GM21447 (cell line): ENCODE measurements around the gene QKI.

Source experiments
- ATAC-seq: cut with Tn5 transposase; IDR thresholded peaks from one replicate; pipeline ENCODE4 v1.9.1; 2021; ENCODE audit not compliant: unreplicated experiment

Gene QKI

DNA sequence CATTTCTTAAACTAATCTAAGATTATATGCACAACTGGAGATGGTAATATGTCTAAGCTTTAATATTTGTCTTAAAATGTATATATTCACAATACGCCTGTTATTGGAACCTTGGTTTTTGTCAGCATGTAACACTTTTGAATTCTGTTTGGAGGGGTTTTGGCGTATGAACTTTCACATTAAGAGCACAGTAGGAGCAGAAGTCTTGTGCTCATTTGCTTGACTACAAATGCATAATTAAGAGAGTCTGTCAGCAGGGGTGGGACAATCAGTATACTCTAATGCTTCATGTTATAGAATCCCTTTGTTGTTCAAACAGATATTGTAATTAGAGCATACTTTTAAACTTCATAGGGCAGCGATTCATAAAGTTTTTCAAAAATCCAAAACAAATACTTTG, 112.8 kb downstream of the QKI start:
- ATAC-seq, result no peak

DNA sequence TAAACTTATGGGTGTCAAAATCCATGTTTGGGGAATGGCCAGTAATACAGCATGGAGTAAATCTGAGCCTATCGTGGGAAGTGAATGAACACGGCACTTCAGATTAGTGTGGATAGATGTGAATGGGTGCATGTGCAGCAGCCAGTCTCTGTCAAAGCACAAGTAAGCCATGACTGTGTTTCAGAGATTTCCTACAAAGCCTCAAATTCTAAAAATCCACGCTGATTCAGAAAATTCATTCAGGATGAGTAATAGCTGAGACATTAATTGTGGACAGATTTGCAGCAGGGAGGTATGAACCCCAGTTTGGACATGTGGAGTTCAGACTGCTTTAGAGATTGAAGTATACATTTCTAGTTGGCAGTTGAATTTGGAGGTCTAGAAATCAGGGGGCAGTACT, 115.1 kb downstream of the QKI start:
- no peak for ATAC-seq

DNA sequence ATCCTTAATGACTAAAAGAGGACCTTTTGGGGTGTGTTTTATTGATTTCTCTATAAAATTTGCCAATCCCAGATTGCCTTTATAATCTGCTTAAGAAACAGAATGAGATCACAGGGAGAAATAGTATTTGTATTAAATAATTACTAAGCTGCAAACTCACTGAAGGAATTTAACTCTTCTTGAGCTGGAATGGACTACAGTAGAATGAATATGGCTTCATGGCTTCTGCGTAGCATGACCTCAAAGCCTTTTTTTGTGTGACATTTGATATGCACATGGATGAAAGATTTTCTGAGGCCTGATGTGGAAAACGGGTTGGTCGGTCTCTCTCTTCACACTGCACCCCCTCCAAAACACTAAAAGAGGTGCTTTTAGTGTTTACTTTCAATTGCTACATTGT, 115.9 kb downstream of the QKI start:
- ATAC-seq, result no peak

DNA sequence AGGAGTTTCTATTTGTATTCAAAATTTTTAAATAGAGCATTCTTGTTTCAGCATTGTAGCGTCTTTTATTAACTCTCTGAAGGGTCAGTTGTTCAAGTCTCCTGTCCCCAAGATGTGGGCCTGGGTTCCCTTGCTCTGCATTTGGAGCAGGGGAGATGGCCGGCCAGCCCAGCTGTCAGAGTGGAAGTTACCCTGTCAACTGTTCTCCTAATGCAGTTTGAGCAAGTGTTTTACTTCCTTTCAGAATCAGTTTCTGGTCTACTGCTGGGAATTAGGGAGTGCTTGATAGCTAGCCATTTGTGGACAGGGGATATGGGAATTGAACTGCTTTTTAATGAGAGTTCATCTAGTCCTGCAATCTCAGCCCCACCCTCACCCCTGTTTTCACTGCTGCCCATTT, 116.6 kb downstream of the QKI start:
- no peak for ATAC-seq

DNA sequence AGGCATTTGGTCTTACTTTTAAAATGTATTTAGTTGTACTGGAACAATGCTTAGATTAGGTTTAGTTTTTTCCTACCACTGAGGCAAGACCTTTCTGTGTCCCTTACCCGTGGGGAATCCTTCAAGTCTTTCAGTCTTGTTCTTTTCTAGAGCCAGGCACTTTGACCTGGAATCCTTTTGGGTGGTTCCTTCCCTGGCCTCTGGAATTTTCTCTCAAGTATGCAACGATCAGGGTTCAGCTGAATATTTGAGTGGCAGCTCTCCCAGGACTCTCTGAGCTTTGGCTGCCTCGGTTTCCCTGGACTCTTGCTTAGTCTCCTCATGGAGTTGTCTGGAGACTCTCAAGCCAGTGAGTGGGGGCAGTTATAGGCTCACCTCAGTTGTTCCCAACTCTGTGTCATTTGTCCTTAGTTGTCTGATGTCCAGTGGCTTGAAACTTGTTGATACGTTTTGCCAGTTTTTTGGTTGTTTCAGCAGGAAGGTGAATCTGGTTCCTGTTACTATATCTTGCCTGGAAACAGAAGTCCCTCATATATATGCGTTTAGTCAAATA, 118.1 kb downstream of the QKI start:
- ATAC-seq, result no peak

DNA sequence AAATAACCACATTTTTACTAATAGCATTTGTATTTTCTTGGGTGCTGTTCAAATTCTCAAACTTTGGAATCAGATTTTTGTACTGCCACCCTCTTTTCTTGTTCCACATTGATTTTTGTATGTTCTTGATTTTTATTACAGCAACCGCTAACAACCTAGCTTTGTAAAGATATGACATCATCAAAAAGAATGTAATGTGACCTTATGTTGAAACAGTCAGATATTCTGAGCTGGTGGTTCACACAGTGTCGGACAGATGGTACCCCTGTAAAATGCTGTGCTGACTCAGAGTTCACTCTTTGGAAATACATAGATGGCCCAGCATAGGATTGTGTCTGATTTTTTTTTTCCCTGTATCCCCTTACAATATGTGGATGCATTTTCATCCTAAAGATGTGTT, 118.9 kb downstream of the QKI start:
- no peak for ATAC-seq

DNA sequence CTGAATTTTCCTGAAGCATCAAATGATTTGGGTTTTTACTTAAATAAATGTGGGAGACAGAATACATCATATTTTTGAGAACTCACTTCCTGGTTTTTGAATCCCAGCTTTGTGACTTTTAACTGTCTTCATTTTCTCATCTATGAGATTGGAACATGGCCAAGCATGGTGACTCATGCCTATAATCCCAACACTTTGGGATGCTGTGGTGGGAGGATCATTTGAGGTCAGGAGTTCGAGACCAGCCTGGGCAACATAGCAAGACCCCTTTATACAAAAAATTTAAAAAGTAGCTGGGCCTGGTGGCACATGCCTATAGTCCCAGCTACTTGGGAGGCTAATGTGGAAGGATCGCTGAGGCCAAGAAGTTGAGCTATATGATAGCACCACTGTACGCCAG, 122.3 kb downstream of the QKI start:
- no peak for ATAC-seq

DNA sequence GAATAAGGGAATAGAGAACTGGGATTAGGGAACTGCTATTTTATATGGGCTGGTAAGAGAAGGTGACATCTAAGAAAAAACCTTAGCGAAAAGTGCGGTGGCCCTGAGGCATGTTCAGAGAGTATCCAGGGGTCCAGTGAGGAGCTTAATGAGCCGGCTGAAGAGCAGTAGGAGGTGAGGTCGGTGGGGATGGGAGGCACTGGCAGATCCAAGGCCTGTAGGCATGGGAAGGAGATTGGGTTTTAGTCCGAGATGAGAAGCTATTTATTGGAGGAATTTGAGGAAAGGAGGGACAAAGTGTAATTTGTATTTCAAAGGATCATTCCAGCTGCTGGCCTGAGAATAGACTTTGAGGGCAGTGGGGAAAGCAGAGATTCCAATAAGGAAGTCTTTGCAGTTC, 123.8 kb downstream of the QKI start:
- ATAC-seq, result no peak

DNA sequence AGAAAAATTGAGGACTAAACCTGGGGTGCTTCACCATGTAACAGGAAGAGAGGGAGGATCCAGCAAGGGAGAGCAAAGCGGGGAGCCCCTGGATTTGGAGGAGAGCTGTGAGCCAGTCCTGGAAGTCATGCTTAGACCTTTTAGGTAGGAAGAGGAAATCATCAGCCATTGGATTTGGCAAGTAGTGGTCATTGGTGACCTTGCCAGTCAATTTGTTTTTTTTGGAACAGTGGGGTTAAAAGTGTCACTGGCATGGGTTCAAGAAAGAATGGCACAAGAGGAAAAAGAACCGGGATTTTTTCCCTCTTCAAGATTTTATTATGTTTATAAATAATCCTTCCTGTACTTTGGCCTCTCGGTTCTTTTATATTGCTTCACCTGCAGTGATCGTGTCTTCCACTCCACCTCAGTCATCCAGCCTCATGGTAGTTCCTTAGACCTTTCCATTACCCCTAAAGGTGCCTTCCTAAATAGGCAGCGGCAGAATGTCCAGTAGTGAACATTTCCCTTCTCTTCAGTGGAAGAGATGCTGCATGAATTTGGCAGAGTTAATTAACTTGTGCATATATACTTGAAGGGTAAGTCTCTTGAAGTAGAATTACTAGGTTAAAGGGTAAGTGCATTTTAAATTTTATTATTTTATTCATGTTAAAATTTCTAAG, 124.7 kb downstream of the QKI start:
- no peak for ATAC-seq

DNA sequence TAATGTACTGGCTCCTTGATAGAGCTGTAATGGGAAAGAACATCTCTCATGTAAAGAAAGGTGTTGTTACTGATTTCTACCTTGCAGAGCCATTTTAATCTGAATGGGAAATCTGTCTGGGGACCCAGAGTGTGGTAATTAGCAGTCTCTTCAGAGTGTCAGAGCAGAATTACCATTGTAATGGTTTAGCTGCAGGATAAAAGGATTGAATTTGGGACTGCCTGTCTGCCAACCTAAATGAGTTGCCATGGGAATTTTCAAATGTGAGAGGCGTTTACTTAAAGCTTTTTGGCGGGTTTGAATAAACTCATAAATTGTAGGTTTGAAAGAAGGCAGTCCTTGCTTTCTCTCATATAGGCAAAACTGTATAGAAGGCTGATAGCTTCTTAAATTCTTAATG, 128.8 kb downstream of the QKI start:
- ATAC-seq, result no peak

DNA sequence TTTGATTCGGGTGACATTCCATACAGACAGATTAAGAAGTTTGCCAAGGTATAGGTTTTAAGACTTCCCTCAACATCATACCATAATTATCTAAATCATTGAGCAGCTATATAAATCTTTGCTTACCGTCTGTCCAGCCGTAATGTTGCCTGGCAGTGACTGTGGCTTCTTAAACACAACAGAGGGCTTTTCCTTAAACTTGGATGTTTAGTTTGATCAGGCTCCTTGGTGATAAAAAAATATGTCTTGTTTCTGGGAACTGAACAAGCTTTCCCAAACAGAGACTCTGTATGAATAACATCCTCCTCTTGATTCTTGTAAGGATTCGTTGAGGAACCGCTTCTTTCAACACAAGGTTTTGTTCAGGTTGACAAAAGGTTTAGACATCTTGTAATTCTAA, 130.9 kb downstream of the QKI start:
- no peak for ATAC-seq

DNA sequence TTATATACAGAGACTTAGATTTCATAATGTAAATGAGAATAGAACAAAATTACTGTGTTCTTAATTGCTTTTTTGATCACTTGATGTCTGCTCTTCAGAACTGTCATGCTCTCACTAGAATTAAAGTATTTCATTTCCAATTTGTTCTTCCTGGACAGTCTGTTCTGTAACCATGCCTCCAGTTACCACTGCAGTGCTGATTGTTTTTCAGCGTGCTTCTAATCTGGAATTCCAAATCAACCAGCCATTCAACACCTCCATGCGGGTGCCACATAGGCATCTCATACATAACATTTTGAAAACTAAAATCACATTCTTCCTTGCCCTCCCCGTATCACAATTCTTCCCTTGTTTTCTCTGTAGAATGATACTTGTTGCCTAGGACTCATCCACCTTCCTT, 132.8 kb downstream of the QKI start:
- ATAC-seq, result no peak

DNA sequence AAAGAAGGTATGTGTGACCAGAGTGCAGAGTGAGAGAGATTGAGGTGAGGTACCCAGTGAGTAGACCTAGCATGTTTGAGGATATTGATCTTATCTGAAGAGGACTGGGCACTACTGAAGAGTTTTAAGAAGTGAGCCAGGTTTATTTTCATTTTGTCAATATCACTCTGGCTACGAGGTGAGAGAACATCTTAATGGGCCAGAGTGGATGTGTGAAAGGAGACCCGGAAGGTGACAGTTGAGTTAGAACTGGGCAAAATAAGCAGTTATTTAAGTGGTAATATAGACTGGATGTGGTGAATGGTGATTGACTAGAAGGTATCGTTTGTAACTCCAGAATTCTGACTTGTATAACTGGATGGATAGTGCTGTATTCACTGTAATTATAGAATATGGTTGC, 134.1 kb downstream of the QKI start:
- no peak for ATAC-seq

DNA sequence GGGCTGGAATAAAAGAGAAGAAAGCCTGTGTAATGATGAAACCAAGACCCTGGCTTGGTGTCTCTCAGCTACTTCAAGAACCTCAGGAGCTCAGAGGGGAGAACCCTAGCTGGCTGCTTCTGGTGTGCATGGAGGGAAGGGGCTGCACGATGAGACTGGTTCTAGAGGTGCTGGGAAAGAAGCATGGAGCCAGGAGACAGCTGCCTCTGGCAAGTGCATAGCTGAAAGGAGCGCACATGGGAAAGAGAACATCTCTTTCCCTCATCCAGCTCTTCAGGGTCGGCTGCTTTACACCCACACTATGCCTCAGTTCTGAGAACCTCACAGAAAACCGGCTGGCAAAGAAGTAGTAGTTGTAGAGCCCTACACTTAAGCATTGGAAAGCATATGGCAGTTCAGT, 139.5 kb downstream of the QKI start:
- ATAC-seq, result no peak

DNA sequence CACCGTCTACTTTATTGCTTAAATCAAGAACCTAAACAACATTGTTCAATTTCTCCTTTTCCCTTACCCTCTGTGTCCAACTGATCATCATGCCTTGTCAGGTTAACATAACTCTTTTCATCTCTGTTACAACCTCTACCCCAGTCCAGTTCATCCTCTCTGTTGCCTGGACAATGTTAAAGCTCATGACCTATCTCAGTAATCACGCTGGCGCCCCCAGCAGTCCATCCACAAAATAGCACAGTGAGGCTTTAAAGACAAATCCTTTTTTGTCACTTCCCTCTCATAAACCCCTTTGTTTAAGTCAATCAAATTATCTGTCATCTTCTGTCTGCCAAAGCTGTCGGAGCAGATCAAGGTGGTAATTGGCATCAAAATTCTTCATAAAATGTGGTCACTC, 140.1 kb downstream of the QKI start:
- ATAC-seq, result peak; percentile 57

DNA sequence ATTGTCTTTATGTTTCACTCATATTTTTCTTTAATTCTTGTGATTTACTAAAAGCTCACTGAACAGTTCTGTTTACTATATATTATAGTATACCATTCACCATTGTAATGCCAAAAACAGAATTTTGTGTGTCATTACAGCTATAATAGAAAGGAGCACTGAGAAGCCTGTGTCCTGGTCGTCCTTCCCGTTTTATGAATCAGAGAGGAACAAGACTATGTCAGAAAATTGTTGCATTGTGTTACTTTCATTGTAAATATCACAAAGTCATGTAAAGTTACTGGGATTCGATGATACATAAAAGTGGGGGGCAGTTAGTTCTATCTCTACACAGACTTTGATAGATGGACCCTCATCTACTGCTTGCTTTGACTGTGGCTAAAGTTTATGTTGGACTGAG, 145.1 kb downstream of the QKI start:
- ATAC-seq, result no peak

DNA sequence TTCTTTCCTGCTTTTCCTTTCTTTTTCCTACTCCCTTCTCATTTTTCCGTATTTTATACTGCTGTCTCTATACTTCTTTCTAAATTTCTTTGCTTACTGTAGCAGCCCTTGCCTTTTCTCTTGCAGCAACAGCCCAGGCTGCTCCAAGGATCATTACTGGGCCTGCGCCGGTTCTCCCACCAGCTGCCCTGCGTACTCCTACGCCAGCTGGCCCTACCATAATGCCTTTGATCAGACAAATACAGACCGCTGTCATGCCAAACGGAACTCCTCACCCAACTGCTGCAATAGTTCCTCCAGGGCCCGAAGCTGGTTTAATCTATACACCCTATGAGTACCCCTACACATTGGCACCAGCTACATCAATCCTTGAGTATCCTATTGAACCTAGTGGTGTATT, 148.8 kb downstream of the QKI start:
- ATAC-seq, result no peak

DNA sequence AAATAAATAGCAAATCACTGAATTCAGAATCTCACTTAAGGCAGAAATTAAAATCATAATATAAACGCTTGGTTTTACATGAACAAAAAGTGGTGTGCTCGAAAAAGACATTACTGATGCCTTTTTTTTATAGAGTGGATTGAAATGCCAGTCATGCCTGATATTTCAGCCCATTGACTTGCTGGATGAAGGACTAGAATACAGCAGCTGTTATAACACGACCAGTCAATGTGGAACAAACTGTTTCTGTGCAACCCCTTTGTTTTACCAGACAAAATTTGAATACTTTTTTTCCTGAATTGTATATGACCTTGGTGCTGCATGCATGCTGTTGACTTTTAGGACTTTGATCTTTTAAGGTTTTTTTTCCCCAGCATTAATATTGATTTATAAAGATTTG, 150.0 kb downstream of the QKI start:
- no peak for ATAC-seq

DNA sequence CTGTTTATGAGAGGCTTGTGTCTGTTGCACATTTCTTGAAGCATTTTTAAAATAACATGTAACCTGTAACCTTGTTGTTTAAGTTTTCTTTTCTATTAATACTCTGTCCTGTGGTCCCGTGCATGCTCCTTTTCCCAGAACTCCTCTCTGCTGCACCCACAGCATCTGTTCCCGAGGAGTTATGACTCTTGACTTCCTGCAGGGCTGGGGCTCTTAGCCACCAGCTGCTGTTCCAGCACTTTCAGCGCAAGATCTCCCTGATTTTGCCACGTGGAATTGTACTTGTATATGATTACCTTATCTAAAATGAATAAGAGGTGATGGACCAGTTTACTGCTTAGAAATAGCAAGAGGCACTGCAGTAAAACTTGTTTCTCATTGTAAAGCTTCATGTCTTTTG, 150.6 kb downstream of the QKI start:
- ATAC-seq, result no peak

DNA sequence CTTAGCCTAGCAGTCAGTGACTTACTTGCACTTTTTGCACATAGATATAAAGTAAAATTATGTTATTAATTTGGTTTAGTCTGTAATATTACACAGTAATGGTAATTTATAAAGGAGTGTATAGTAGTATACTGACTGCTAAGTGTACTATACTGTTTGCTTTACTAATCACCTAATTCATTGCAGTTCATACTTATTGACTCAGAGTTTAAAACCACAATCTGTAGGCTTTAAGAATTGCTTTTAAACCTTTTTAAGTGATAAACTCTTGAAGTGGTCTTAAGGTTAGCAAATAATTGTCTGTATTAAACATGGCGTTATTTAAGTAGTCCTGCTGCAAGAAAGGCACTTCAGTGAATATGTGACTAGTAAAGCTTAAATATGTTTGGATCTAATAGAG, 151.5 kb downstream of the QKI start:
- ATAC-seq, result no peak

DNA sequence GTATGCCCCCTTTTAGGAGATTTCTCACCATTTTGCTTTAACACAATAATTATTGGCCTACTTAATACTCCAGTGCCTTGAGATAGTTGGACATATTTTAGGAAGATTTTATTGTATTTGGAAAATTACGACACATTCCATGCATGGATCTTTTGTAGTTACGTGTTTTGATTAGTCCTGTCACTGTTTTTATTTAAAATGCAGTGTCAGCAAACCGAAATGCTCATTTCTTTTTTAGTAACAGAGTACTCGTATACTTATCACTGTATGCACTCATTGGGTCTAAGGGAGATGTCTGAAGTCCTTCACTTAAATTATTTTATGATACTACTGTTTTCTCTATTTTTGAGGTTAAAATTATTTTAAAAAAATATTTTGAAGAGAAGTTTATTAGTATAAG, 153.8 kb downstream of the QKI start:
- ATAC-seq, result no peak

DNA sequence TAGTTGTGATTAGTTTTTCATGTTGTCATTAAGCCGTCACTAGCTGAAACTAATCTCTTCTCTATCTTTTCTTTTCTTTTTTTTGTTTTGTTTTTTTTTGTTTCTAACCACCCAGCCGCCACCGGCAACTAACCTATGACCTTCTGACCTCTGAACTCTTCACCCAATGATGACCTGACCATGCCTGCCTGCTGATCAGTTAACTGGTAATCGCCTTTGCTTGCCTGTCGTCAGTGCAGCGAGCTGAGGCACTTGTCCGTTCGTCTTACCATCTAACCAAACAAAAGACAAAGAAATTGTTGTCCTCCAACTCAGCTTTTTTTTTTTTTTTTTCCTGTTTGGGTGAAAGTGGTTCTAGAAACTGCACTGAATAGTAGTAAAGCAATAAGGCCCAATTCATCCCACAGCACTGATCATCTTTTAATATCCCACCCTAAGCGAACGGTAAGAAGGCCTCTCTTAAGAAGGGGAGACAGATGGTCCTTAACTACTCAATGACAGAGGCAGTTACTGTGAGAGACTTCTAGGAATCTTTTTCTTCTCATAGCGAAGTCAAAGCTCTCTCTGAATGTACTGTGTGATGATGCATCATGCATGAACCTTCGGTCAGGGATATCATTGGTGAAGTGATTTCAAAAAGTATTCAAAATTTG, 156.2 kb downstream of the QKI start:
- ATAC-seq, result no peak

DNA sequence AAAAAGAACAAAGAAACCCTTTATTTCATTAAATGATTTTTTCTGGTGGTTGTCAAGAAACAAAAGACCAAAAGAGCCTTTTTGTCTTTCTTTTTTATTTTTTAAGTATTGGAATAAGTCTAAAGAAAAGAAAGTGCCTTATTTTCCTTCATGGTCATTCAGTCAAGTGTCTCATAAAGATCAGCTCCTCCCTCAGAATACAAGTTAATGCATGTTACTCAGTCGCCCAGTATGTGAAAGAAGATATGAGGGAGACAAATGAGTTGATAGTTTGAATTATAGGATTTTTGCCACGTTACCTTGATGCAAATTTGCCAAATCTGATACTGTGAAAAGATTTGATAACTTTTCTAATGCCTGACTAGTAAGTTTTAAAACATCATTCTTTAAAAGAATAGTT, 157.2 kb downstream of the QKI start:
- ATAC-seq, result no peak
